Calu3 (cell line): ENCODE measurements around the gene ADAM30. TPM values are rescaled to one million over a fixed set of nuclear protein-coding genes. Genes with fewer than 3 reads are reported as not detected.

Experiments used
- BruUV-seq: library from RNA; stranded (reverse); fragments of 400-500 nt; replicated peaks from 2 replicates; lab custom pipeline; 2021; lab: Mats Ljungman, UMichigan
- CTCF ChIA-PET: fragments of 300-600 bp; sonication (Branson Sonifier 250); formaldehyde crosslinking; loops from one replicate; lab custom pipeline; 2022; ENCODE audit warnings: antibody characterized with exemption; lab: Charles Lee
- DNase-seq: peaks from one replicate; pipeline ENCODE4 v3.0.0; 2022
- H3K27ac Mint-ChIP-seq: one replicate; pipeline ENCODE4 v1.8.0; 2022; ENCODE audit warnings: mixed read lengths; ENCODE audit not compliant: unreplicated experiment
- H3K27me3 Mint-ChIP-seq: one replicate; pipeline ENCODE4 v1.8.0; 2022; ENCODE audit warnings: mixed read lengths; ENCODE audit not compliant: unreplicated experiment
- H3K36me3 Mint-ChIP-seq: one replicate; pipeline ENCODE4 v1.8.0; 2022; ENCODE audit warnings: mild to moderate bottlenecking, moderate library complexity, mixed read lengths; ENCODE audit not compliant: insufficient read depth, unreplicated experiment
- H3K4me1 Mint-ChIP-seq: one replicate; pipeline ENCODE4 v1.8.0; 2022; ENCODE audit warnings: mild to moderate bottlenecking, low read depth, mixed read lengths; ENCODE audit not compliant: unreplicated experiment
- H3K4me3 Mint-ChIP-seq: one replicate; pipeline ENCODE4 v1.8.0; 2022; ENCODE audit warnings: mild to moderate bottlenecking, low read depth, moderate library complexity, mixed read lengths; ENCODE audit not compliant: unreplicated experiment
- H3K9me3 Mint-ChIP-seq: one replicate; pipeline ENCODE4 v1.8.0; 2022; ENCODE audit warnings: low read depth, mixed read lengths; ENCODE audit not compliant: unreplicated experiment
- intact Hi-C: fragments of 100-400 bp; cut with micrococcal nuclease; formaldehyde crosslinking; loops from one replicate; pipeline ENCODE4 v1.10.0; 2022; ENCODE audit not compliant: unreplicated experiment
- total RNA-seq: library from RNA; stranded (reverse); gene quantifications from 2 replicates; pipeline ENCODE4 v1.2.3, GENCODE V29; 2022
- TF ChIP-seq, protein P1 (sequence below): fragments of 200-600 bp; IDR thresholded peaks from one replicate; pipeline ENCODE4 v1.8.0; 2022; ENCODE audit warnings: antibody characterized with exemption; ENCODE audit not compliant: unreplicated experiment

The ADAM30 gene
- total RNA-seq, 1 experiment from 2014 or later, result not detected

GRCh38 chr1:119873135-119874015, 22.9 kb downstream of the ADAM30 start:
- no peak for DNase-seq
- H3K27ac Mint-ChIP-seq, result no peak overlapping the region
- intact Hi-C loops, result no loop called here
- H3K4me1 Mint-ChIP-seq, result peaks cover 16% of the 10 kb centered on the region
- no peaks in the 10 kb centered on the region for H3K36me3 Mint-ChIP-seq
- TF ChIP-seq, protein P1, sequence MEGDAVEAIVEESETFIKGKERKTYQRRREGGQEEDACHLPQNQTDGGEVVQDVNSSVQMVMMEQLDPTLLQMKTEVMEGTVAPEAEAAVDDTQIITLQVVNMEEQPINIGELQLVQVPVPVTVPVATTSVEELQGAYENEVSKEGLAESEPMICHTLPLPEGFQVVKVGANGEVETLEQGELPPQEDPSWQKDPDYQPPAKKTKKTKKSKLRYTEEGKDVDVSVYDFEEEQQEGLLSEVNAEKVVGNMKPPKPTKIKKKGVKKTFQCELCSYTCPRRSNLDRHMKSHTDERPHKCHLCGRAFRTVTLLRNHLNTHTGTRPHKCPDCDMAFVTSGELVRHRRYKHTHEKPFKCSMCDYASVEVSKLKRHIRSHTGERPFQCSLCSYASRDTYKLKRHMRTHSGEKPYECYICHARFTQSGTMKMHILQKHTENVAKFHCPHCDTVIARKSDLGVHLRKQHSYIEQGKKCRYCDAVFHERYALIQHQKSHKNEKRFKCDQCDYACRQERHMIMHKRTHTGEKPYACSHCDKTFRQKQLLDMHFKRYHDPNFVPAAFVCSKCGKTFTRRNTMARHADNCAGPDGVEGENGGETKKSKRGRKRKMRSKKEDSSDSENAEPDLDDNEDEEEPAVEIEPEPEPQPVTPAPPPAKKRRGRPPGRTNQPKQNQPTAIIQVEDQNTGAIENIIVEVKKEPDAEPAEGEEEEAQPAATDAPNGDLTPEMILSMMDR, result no peak
- H3K27me3 Mint-ChIP-seq, result peaks cover 2% of the 10 kb centered on the region
- H3K4me3 Mint-ChIP-seq, result no peak overlapping the region
- CTCF ChIA-PET, result no interaction called here
- no peaks in the 10 kb centered on the region for H3K9me3 Mint-ChIP-seq
- no TSS peak for BruUV-seq

DNA sequence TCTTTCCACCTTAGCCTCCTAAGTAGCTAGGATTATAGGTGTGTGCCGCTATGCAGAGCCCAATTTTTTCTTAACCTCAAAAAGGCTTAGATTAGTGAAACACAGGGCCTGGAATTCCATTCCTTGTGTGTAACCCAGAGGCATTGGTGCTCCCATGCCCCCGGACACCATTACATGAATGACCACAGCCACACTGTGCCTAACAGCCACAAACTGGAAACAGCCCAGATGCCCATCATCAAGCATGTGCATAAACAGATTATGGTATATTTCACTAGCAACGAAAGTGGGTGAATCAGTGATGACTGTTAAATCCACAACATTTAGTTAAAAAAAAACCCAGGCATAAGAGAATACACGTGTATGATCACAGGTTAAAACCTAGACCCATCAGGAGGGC, 24.4 kb downstream of the ADAM30 start:
- H3K27me3 Mint-ChIP-seq, result no peaks in the 10 kb centered on the region
- H3K27ac Mint-ChIP-seq, result no peak overlapping the region

GRCh38 chr1:119870917-119871596, 25.3 kb downstream of the ADAM30 start:
- peaks cover 16% of the 10 kb centered on the region for H3K4me1 Mint-ChIP-seq
- intact Hi-C loops, result no loop called here
- peak; percentile 85 for DNase-seq

More for the DNA sequence above, 24.4 kb downstream of the ADAM30 start:
- Mint-ChIP-seq H3K4me1 (peaks cover 16% of the 10 kb centered on the region), H3K9me3 (no peaks in the 10 kb centered on the region), H3K4me3 (no peak overlapping the region), H3K36me3 (no peaks in the 10 kb centered on the region)
- no peak for DNase-seq
- intact Hi-C loops, result no loop called here
- TF ChIP-seq, protein P1, result no peak
- CTCF ChIA-PET, result interaction anchor here (0.7 kb wide), 1 partner anchor 62 kb away, joined by 3 read pairs; no protein-coding TSS in a partner anchor
- BruUV-seq, result no TSS peak

DNA sequence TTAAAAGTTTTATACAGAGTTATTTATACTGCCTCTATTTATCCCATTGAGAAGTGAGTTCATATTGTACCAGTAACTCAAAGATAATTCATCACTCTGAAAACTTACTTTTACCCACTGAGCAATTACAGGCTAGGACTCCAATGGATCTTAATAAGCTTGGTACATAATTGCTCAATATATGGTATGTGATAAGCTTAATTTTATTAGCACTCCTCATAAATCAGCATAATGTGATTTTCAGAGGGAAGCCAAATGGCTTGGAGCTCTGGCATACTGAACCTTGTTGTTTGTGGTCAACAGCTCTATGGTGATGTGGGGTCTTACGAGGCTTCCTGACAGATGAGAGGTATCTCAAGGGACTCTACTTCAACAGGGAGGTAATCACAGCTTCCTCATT, 26.3 kb downstream of the ADAM30 start:
- no peak overlapping the region for H3K27ac Mint-ChIP-seq
- CTCF ChIA-PET, result interaction anchor here (0.6 to 1.0 kb wide), 2 partner anchors 61 to 79 kb away, joined by 5 to 7 read pairs; no protein-coding TSS in a partner anchor

More at GRCh38 chr1:119870917-119871596, 25.3 kb downstream of the ADAM30 start:
- Mint-ChIP-seq H3K27me3 (no peaks in the 10 kb centered on the region), H3K36me3 (no peaks in the 10 kb centered on the region), H3K27ac (no peak overlapping the region), H3K4me3 (no peak overlapping the region), H3K9me3 (no peaks in the 10 kb centered on the region)
- TF ChIP-seq, protein P1, result peak; percentile 66
- BruUV-seq, result no TSS peak
- CTCF ChIA-PET, result no interaction called here

More for the DNA sequence above, 26.3 kb downstream of the ADAM30 start:
- intact Hi-C loops, result loop anchor here (5.0 kb wide), 1 partner anchor 128 kb away; no protein-coding TSS in a partner anchor
- H3K4me1 Mint-ChIP-seq, result peaks cover 16% of the 10 kb centered on the region
- no peak for DNase-seq
- H3K9me3 Mint-ChIP-seq, result no peaks in the 10 kb centered on the region
- TF ChIP-seq, protein P1, result no peak
- H3K27me3 Mint-ChIP-seq, result no peaks in the 10 kb centered on the region
- no TSS peak for BruUV-seq
- H3K36me3 Mint-ChIP-seq, result no peaks in the 10 kb centered on the region
- no peak overlapping the region for H3K4me3 Mint-ChIP-seq
